HG03280 (cell line): ENCODE results near the gene LAMC3.
"Not testable (repeated sequence)": the region's sequence is repeated elsewhere in the genome, so short reads cannot be mapped to it uniquely, and the experiment has no call there.

Source experiments
- ATAC-seq: cut with Tn5 transposase; IDR thresholded peaks from one replicate; pipeline ENCODE4 v1.9.1; 2021; ENCODE audit warnings: mild to moderate bottlenecking, moderate library complexity; ENCODE audit not compliant: unreplicated experiment

The LAMC3 gene

DNA sequence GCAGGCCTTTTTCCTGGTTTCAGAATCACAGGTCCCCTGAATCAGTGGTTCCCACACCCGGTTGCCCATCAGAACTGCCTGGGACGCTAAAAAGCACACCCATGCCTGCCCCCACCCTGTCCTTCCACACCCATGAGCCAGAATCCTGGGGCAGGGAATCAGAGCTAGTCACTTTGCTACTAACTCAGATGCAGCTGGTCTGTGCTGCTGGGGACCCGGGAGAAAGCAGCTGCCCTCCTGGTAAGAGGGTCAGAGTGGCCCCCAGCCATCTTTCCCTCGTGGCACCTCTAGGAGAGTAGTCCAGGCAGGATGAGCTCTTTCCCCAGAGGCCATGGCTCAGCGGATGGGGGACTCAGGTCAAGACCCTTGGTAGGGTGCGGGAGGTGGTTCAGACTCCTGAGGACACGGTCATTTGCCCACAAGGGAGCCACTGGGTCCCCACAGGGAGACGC, 105.1 kb downstream of the LAMC3 start:
- ATAC-seq = no peak

DNA sequence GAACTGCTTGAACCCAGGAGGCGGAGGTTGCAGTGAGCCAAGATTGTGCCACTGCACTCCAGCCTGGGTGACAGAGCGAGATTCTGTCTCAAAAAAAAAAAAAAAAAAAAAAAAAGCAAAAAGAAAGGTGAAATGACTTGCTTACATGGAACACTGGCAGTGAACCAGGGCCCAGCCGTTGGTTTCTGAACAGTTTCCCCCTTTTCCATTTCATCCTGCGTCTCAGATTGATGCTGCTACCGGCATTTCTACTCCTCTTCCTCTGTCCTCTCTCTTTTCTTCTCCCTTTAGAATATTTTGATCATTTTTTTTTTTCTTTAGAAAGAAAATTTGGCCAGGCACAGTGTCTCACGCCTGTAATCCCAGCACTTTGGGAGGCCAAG, 106.4 kb downstream of the LAMC3 start:
- not testable (repeated sequence) for ATAC-seq

DNA sequence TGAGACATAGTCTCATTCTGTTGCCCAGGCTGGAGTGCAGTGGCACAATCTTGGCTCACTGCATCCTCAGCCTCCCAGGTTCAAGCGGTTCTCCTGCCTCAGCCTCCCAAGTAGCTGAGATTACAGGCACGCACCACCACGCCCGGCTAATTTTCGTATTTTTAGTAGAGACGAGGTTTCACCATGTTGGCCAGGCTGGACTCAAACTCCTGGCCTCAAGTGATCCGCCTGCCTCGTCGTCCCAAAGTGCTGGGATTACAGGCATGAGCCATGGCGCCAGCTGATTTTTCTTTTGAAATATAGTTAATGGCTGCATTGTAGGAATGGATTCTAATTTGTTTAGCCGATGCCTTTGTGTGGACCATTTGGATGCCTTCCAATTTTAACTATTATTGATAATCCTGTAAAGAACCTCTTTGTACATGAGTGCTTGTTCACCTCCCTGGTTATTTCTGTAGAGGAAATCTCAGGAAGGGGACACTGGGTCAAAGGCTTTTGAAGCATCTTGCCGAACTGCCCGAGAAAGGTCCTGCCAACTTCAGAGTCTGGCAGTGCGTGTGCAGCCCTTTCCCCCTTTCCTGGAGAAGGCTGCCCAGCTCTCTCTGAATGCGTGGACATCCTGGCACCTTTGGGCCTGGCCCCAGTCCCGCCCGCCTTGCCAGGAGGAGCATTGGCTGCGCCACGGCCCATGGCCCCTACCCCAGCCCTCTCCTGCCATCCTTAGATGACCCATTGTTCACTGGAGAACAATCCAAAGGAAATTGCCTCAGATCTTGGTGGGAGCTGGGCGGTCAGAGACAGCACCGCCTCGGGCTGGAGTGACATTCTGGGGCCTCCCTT, 107.5 kb downstream of the LAMC3 start:
- ATAC-seq = no peak

DNA sequence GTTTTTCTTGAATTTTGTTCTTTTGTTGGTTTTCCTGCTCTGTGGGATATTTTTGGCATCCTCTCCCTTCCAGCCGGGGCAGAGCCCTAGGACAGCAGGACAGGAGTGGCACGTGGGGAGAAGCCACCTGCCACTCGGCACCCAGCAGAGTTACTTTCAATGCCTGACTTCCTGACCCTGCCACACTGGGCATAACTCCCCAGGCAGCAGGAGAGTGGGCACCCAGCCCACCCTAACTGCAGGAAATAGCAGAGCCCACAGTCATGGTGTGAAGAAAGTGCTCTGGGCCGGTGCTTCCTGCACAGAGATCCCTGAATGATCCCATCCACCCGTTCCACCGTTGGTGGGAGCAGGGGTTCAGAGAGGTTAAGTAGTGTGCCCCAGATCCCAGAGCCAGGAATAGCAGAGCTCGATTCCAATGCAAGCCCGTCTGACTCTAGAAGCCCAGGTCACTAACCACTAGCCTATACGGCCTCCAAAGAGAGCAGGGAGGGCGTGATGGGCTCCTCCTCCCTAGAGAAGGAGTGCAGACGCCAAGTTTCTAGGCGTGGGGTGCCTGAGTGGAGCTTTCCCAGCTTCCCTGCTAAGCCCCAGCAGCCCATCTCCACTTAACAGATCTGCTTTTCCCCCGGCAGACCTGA, 108.3 kb downstream of the LAMC3 start:
- no peak for ATAC-seq

DNA sequence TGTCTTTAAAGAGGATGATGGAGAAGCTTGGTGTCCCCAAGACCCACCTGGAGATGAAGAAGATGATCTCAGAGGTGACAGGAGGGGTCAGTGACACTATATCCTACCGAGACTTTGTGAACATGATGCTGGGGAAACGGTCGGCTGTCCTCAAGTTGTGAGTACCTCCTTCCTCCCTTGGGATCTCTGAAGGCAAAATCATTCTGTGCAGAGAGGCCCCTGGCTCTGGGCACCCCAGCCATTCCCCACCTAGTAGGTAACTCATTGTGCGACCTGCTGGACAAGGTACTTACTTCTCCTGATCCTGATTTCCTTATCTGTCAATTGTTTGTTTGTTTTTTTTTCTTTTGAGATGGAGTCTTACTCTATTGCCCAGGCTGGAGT, 108.8 kb downstream of the LAMC3 start:
- ATAC-seq = no peak

DNA sequence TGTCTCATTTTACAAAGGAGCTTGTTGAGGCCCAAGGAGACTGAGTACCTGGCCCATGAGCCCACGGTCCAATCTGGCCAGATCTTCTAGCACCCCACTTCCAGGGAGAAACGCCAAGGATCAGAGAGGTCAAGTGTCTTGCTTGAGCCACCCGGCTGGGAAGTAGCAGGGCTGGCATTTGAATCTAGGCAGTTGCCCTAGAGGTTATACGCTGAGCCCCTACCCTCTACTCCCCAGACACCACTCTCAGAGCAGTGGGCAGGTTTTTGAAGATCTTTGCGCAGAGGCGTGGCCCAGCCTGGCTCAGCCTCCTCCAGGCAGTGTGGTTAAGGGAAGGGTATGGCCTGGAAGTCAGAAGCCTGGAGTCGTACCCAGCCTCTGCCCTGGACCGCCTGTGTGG, 110.6 kb downstream of the LAMC3 start:
- ATAC-seq = no peak

DNA sequence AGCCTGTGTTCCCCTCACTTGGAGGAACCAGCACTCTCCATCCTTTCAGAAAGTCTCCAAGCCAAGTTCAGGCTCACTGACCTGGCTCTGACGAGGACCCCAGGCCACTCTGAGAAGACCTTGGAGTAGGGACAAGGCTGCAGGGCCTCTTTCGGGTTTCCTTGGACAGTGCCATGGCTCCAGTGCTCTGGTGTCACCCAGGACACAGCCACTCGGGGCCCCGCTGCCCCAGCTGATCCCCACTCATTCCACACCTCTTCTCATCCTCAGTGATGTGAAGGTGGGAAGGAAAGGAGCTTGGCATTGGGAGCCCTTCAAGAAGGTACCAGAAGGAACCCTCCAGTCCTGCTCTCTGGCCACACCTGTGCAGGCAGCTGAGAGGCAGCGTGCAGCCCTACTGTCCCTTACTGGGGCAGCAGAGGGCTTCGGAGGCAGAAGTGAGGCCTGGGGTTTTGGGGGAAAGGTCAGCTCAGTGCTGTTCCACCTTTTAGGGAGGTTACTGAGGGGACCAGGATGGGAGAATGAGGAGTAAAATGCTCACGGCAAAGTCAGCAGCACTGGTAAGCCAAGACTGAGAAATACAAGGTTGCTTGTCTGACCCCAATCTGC, 111.8 kb downstream of the LAMC3 start:
- ATAC-seq = no peak

DNA sequence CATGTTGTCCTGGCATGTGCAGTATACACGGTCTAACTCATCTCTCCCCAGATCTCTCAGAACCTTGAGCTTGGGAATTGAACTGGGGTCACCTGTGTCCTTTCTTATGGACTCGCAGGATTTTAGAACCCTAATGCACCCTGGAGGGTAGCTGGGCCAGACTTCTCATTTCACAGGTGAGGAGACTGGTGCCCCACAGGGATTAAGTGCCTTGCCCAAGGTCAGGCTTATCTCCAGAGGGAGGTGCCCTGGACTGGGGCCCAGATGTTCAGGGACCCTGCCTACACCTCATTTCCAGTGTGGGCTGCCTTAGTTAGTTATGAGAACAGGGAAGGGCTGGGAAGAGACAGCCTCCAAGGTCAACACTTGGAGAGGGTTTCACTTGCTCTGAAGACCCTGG, 112.4 kb downstream of the LAMC3 start:
- ATAC-seq = no peak

DNA sequence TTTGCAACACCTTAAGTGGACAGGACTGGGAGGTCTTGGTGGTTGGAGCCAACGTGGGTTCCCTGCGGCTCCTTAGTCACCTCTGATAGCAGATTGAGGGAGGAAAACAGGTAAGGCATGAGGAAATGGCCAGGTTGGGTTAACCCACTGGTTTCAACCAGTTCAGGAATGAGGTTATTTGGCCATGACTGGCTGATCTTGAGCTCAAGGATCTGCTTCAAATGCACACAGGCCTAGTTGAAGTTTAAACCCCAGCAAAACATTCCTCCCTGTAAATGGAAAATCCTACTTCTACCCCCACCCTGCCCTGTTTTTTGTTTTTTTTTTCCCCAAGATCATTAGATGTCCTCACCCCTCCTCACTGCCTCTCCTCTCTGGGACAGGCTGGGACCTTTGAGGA, 113.2 kb downstream of the LAMC3 start:
- ATAC-seq = no peak

DNA sequence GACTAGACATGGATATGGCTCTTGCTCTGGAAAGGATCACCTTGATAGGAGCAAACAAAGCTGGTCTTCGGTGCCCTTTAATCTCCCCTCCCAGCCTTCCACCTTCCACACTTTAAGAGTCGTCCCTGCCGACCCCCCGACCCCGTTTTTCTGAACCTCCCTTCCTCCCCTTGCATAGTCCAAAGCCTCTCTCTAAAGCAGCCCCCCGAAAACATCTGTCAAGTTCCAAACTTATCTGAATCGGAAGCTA, 116.0 kb downstream of the LAMC3 start:
- ATAC-seq = no peak

DNA sequence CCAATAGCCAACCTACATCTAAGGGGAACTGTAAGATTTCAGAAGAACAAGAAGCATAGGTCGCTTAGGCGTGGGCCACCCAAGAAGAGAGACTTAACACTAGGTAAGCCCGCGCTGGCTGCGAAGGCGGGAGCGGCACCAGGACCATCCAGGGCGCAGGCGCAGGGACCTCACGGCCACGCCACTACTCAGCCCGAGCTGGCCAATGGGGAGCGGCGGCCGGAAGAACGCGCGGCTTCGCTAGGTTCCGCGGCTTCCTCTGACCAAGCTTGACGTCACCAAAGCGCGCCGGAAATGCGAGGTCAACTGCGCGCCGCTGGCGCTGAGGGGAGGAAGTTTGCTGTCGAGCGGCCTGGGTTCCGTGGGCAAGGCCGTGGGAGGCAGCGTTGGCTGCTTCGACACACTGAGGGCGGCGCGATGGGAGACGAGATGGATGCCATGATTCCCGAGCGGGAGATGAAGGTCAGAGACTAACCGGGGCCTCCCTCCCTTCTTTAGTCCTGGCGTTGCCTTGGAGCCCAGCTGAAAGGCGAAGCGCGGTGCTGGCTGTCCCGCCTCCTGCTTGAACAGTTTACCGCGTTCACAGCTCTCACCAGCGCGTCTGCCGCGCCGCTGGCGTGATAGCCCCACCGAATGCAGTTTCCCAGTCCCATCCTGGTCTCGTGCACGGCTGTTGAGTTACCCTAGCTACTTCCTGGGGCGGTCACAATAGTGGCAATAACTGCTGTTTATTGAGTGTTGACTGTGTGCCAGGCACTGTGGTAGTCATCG, 116.5 kb downstream of the LAMC3 start, which contains the start of gene NUP214:
NUP214 (plus strand) TSS at position 299 of the 771 bp plus-strand sequence; CDS start at position 418, 119 bp downstream.
- ATAC-seq = peak; percentile 98

DNA sequence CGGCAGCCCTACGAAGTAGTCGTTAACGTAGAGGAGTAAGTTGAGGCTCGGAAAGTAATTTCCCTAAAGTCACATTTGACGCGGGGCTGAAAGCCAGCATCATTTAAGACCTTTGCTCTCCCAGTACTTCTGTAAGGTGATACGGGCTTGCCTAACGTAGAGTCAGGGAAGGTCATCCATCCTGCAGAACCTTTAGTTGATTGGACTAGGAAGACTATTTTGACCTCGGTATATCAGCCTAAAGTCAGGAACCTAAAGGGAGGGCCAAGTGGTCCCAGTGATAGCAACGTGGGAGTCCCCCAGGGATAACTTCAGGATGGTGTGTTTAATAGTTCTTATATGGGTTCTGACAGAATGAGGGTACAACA, 117.1 kb downstream of the LAMC3 start:
- ATAC-seq = no peak

DNA sequence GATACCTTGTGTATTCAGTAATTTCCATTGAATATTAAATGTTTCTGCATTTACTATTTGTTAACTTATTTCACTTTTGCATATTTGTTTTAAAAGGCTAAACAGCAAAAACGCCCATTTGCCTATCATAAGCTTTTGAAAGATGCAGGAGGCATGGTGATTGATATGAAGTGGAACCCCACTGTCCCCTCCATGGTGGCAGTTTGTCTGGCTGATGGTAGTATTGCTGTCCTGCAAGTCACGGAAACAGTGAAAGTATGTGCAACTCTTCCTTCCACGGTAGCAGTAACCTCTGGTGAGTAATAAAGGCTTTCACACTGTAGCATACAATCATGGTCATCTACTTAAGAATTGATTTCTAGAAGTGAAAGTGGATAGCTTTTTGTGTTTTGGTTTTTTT, 120.2 kb downstream of the LAMC3 start:
- no peak for ATAC-seq

DNA sequence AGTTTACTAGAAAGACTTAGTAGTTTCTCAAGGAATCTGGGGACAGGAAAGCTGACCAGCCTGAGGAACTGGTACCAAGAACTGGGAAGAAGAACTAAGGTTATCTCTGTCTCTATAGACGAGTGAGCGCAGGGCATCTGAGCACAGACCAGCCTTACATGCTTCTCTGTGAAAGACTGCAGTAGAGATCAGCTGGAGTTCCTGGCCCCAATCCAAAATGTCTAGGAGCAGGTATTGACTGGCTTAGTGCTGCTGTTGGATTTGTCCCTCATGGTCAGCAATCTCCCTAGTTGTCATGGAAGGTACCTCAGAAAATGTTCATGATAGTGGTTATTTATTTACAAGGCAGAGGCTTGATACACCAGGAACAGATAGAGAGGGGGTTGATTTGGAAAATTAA, 129.7 kb downstream of the LAMC3 start:
- ATAC-seq = no peak

DNA sequence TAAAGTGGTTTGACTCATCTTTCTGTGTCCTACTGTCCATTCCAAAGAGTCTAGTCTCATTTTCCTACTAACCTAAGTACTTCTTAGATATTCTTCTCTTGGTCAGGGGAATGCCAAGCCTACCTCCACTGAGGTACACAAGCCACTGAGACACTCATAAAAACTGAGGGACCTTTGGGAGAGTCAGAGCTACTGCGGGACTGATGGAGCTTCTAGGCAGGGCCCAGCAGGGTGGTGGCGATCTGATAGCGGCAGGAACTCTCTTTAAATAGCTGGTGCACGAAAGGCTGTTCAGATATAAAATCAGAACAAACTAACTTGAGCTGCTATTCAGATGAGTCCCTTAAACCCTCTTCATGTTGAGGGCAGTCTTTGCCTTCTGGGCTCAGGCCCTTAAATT, 131.1 kb downstream of the LAMC3 start:
- no peak for ATAC-seq

DNA sequence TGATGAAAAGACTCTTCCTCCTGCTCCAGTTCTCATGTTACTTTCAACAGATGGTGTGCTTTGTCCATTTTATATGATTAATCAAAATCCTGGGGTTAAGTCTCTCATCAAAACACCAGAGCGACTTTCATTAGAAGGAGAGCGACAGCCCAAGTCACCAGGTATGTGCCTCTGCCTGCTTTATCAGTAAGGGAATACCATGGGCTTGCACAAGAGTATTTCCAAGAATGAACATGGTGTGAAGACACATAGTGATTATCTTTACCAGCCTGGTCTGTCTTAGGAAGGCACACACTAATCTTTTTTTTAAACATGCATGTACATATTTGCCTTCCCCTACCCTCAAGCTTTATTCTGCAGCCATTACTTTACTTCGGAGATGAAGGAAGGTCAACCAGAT, 131.6 kb downstream of the LAMC3 start:
- ATAC-seq = no peak

DNA sequence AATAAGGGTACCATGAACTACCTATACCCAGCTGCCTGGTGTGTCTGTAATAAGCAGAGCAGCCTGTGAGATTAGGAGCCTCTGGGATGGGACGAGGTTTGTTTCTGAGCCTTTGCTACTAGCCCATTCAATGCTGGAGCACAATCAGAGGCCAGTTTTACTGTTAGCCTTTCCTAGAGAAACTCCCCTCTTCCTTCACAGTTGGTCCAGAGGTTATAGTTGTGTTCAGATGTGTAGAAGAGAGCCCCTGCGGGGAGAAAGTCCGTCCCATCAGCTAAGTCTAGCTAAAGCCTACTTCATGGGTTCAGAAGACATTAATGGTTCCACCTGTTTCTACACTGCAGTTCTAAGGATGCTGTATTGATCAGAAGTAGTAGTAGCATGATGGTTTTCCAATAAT, 133.2 kb downstream of the LAMC3 start:
- no peak for ATAC-seq
